GM21515 (cell line): ENCODE measurements around the gene TMEM161B.
"Not testable (repeated sequence)": the region's sequence is repeated elsewhere in the genome, so short reads cannot be mapped to it uniquely, and the experiment has no call there.

ENCODE experiments used
- ATAC-seq: cut with Tn5 transposase; IDR thresholded peaks from one replicate; pipeline ENCODE4 v1.9.1; 2021; ENCODE audit not compliant: unreplicated experiment

The TMEM161B gene

GRCh38 chr5:88268385-88269184 is at the start of gene TMEM161B:
TMEM161B (minus strand) TSS chr5:88268845; CDS start chr5:88268723, 122 bp downstream.
- ATAC-seq: peak; percentile 99

- no peak for ATAC-seq
These were observed 35.7 kb upstream of the TMEM161B start for GRCh38 chr5:88304356-88304755.

- no peak for ATAC-seq
These were observed 29.8 kb upstream of the TMEM161B start for GRCh38 chr5:88298425-88298824.

- ATAC-seq: no peak
These were observed 22.2 kb upstream of the TMEM161B start for GRCh38 chr5:88290801-88291200.

- no peak for ATAC-seq
These were observed 20.0 kb upstream of the TMEM161B start for GRCh38 chr5:88288528-88289197.

GRCh38 chr5:88287846-88288527 is 19.3 kb upstream of the TMEM161B start:
- no peak for ATAC-seq

GRCh38 chr5:88287302-88287701 is 18.7 kb upstream of the TMEM161B start:
- no peak for ATAC-seq

- no peak for ATAC-seq
These were observed 15.0 kb upstream of the TMEM161B start for GRCh38 chr5:88283690-88284089.

GRCh38 chr5:88281322-88281721 is 12.7 kb upstream of the TMEM161B start:
- ATAC-seq: no peak

GRCh38 chr5:88279584-88279983 is 10.9 kb upstream of the TMEM161B start:
- ATAC-seq: no peak

- no peak for ATAC-seq
These were observed 7.7 kb upstream of the TMEM161B start for GRCh38 chr5:88276378-88276777.

GRCh38 chr5:88275581-88275980 is 6.9 kb upstream of the TMEM161B start:
- ATAC-seq: no peak

GRCh38 chr5:88269222-88269771 is 652 bp upstream of the TMEM161B start:
- peak; percentile 16 for ATAC-seq

- not testable (repeated sequence) for ATAC-seq
These were observed 4.1 kb downstream of the TMEM161B start for GRCh38 chr5:88264565-88264964.

GRCh38 chr5:88263349-88263748 is 5.3 kb downstream of the TMEM161B start:
- no peak for ATAC-seq

- no peak for ATAC-seq
These were observed 6.5 kb downstream of the TMEM161B start for GRCh38 chr5:88262116-88262515.

GRCh38 chr5:88258636-88259035 is 10.0 kb downstream of the TMEM161B start:
- ATAC-seq: no peak

- ATAC-seq: no peak
These were observed 11.8 kb downstream of the TMEM161B start for GRCh38 chr5:88256872-88257271.

- no peak for ATAC-seq
These were observed 12.6 kb downstream of the TMEM161B start for GRCh38 chr5:88256037-88256436.

- ATAC-seq: no peak
These were observed 14.3 kb downstream of the TMEM161B start for GRCh38 chr5:88254320-88254719.

GRCh38 chr5:88251048-88251711 is 17.5 kb downstream of the TMEM161B start:
- no peak for ATAC-seq
